Measurements from ENCODE around the gene IL1RAPL1.

IL1RAPL1 gene

DNA sequence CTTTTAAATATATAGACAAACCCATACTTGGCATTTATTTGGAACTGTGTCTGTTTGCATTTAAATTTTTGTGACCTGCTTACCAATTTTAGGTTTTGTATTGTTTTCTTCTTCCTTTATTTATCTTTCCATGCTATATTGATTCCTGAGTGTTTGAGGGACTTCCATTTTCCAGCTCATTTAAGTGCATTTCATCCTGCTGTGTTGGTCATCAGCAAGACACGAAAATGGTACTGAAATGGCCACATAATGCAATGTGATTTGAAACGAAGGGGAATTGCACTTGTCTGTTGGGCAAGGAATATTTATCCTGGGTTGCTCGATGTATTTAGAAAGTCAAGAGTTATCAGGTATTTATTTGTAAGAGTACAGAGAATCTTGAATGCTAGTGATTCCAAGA is 1103.8 kb downstream of the IL1RAPL1 start:
- no peaks in the 10 kb centered on the region for H3K4me1 ChIP-seq (ENCODE audit: insufficient read depth, insufficient read length)
- no peaks in the 10 kb centered on the region for H3K27me3 ChIP-seq (ENCODE audit: insufficient read depth, insufficient read length)
- no peaks in the 10 kb centered on the region for H3K9me3 ChIP-seq (ENCODE audit: insufficient read depth, low read length)
- DNase-seq (ENCODE audit: low read depth, low spot score): no peak
- H3K36me3 ChIP-seq (ENCODE audit: insufficient read depth, insufficient read length, low read length): no peaks in the 10 kb centered on the region
- TF ChIP-seq YY1 (IDR thresholded peaks at IDR 0.05; ENCODE audit: insufficient read depth, insufficient read length): no peak
- no peak for TF ChIP-seq SUZ12 (IDR thresholded peaks at IDR 0.05; ENCODE audit: extremely low read depth, insufficient read depth, insufficient read length)
- no peak for TF ChIP-seq ZNF274 (IDR thresholded peaks at IDR 0.05; ENCODE audit: low read depth, low read length)
- H3K9ac ChIP-seq (ENCODE audit: insufficient read length, low read depth): no peak overlapping the region
- no peak overlapping the region for H3K4me3 ChIP-seq (ENCODE audit: insufficient read length, low read depth)

DNA sequence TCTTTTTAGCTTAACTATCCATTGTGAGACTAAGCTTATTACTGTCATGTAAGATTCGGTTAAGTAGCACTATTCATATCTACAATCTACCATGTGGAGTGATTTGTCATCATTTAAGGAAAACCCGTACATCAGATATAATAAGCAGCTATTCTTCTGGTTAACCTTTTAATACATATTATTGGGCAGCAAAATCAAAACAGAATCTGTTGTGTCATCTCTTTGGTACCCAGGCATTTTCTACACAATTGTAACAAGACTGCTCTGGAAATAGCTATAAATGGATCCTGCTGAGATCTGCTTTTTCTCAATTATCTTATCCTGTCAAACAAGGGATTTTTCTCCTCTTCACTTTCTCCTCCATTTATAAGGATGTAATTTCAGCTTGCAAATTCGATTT is 1106.7 kb downstream of the IL1RAPL1 start:
- H3K36me3 ChIP-seq (ENCODE audit: insufficient read depth, insufficient read length, low read length): no peaks in the 10 kb centered on the region
- TF ChIP-seq ZNF274 (IDR thresholded peaks at IDR 0.05; ENCODE audit: low read depth, low read length) (no peak), YY1 (IDR thresholded peaks at IDR 0.05; ENCODE audit: insufficient read depth, insufficient read length) (no peak), SUZ12 (IDR thresholded peaks at IDR 0.05; ENCODE audit: extremely low read depth, insufficient read depth, insufficient read length) (no peak)
- H3K4me1 ChIP-seq (ENCODE audit: insufficient read depth, insufficient read length): no peaks in the 10 kb centered on the region
- no peaks in the 10 kb centered on the region for H3K9me3 ChIP-seq (ENCODE audit: insufficient read depth, low read length)
- DNase-seq (ENCODE audit: low read depth, low spot score): no peak
- H3K27me3 ChIP-seq (ENCODE audit: insufficient read depth, insufficient read length): no peaks in the 10 kb centered on the region
- H3K4me3 ChIP-seq (ENCODE audit: insufficient read length, low read depth): no peak overlapping the region
- H3K9ac ChIP-seq (ENCODE audit: insufficient read length, low read depth): no peak overlapping the region

DNA sequence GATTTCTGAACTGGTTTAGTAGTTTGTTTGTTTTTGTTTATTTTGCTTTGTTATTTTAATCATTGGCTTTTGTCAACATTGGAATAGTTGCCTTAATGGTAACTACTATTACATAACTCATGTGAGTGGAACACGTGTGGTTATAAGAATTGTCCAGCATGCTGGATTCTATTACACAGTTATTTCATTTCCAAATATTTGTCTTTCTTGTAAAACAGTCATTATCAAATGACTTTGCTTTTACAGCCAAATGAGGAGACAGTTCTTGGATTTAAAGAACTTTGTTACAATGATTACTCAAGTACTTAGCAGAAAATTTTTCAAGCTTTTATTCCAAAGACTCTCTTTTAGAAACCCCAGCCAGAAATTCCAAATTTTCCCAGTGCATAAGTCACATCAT is 1112.0 kb downstream of the IL1RAPL1 start:
- TF ChIP-seq SUZ12 (IDR thresholded peaks at IDR 0.05; ENCODE audit: extremely low read depth, insufficient read depth, insufficient read length) (no peak), YY1 (IDR thresholded peaks at IDR 0.05; ENCODE audit: insufficient read depth, insufficient read length) (no peak), ZNF274 (IDR thresholded peaks at IDR 0.05; ENCODE audit: low read depth, low read length) (no peak)
- H3K4me3 ChIP-seq (ENCODE audit: insufficient read length, low read depth): no peak overlapping the region
- no peaks in the 10 kb centered on the region for H3K27me3 ChIP-seq (ENCODE audit: insufficient read depth, insufficient read length)
- H3K4me1 ChIP-seq (ENCODE audit: insufficient read depth, insufficient read length): no peaks in the 10 kb centered on the region
- DNase-seq (ENCODE audit: low read depth, low spot score): no peak
- no peaks in the 10 kb centered on the region for H3K36me3 ChIP-seq (ENCODE audit: insufficient read depth, insufficient read length, low read length)
- H3K9me3 ChIP-seq (ENCODE audit: insufficient read depth, low read length): no peaks in the 10 kb centered on the region
- no peak overlapping the region for H3K9ac ChIP-seq (ENCODE audit: insufficient read length, low read depth)

DNA sequence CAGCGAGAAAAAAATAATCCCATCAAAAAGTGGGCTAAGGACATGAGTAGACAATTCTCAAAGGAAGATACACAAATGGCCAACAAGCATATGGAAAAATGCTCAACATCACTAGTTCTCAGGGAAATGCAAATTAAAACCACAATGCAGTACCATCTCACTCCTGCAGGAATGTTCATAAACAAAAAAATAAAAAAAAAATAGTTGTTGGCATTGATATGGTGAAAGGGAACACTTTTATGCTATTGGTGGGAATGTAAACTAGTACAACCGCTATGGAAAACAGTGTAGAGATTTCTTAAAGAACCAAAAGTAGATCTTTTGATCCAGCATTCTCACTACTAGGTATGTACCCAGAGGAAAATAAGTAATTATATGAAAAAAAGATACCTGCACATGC is 1119.8 kb downstream of the IL1RAPL1 start:
- TF ChIP-seq SUZ12 (IDR thresholded peaks at IDR 0.05; ENCODE audit: extremely low read depth, insufficient read depth, insufficient read length): no peak
- TF ChIP-seq YY1 (IDR thresholded peaks at IDR 0.05; ENCODE audit: insufficient read depth, insufficient read length): no peak
- no peak for TF ChIP-seq ZNF274 (IDR thresholded peaks at IDR 0.05; ENCODE audit: low read depth, low read length)
- Histone ChIP-seq H3K9me3 (ENCODE audit: insufficient read depth, low read length) (no peaks in the 10 kb centered on the region), H3K36me3 (ENCODE audit: insufficient read depth, insufficient read length, low read length) (no peaks in the 10 kb centered on the region), H3K4me1 (ENCODE audit: insufficient read depth, insufficient read length) (no peaks in the 10 kb centered on the region), H3K4me3 (ENCODE audit: insufficient read length, low read depth) (no peak overlapping the region), H3K27me3 (ENCODE audit: insufficient read depth, insufficient read length) (no peaks in the 10 kb centered on the region), H3K9ac (ENCODE audit: insufficient read length, low read depth) (no peak overlapping the region)
- no peak for DNase-seq (ENCODE audit: low read depth, low spot score)

DNA sequence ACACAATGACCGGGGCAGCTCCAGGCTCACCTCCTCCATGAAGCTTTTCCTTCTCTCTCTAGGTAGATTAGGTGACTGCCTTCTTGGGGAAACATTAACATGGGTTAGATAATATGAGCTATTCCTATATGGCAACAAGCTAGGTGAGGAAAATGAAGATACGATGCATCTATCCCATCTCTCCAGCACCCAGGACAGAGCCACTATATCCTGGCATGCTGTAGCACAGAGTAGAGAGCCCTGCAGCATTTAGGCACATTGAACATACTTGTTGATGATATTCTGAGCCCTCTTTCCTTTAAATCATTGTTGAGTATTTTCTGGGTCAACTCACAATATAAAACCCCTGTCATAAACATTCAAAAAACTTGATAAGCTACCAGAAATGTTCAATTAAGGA is 1133.9 kb downstream of the IL1RAPL1 start:
- no peaks in the 10 kb centered on the region for H3K4me1 ChIP-seq (ENCODE audit: insufficient read depth, insufficient read length)
- H3K27me3 ChIP-seq (ENCODE audit: insufficient read depth, insufficient read length): no peaks in the 10 kb centered on the region
- TF ChIP-seq ZNF274 (IDR thresholded peaks at IDR 0.05; ENCODE audit: low read depth, low read length) (no peak), YY1 (IDR thresholded peaks at IDR 0.05; ENCODE audit: insufficient read depth, insufficient read length) (no peak), SUZ12 (IDR thresholded peaks at IDR 0.05; ENCODE audit: extremely low read depth, insufficient read depth, insufficient read length) (no peak)
- DNase-seq (ENCODE audit: low read depth, low spot score): no peak
- H3K4me3 ChIP-seq (ENCODE audit: insufficient read length, low read depth): no peak overlapping the region
- no peaks in the 10 kb centered on the region for H3K9me3 ChIP-seq (ENCODE audit: insufficient read depth, low read length)
- no peak overlapping the region for H3K9ac ChIP-seq (ENCODE audit: insufficient read length, low read depth)
- H3K36me3 ChIP-seq (ENCODE audit: insufficient read depth, insufficient read length, low read length): no peaks in the 10 kb centered on the region

DNA sequence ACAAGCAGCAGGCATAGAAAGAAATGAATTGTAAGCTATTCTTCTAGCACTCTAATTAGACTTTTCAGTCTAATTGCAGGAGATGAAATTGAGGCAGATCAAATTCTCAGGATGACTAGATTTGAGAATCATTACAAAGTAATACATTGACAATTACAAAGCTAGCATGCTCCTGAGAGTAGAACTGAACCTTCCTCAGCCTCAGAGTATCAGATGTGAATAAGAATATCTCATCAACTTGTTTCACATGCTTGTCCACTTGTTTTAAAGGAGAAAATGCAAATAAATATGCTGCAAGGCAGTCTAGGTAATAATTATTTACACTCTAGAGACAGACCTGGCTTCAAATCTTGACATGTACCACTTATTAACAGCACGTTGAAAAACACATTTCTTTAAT is 1137.1 kb downstream of the IL1RAPL1 start:
- no peak for DNase-seq (ENCODE audit: low read depth, low spot score)
- Histone ChIP-seq H3K27me3 (ENCODE audit: insufficient read depth, insufficient read length) (no peaks in the 10 kb centered on the region), H3K9me3 (ENCODE audit: insufficient read depth, low read length) (no peaks in the 10 kb centered on the region), H3K36me3 (ENCODE audit: insufficient read depth, insufficient read length, low read length) (no peaks in the 10 kb centered on the region), H3K4me3 (ENCODE audit: insufficient read length, low read depth) (no peak overlapping the region), H3K4me1 (ENCODE audit: insufficient read depth, insufficient read length) (no peaks in the 10 kb centered on the region), H3K9ac (ENCODE audit: insufficient read length, low read depth) (no peak overlapping the region)
- TF ChIP-seq YY1 (IDR thresholded peaks at IDR 0.05; ENCODE audit: insufficient read depth, insufficient read length): no peak
- no peak for TF ChIP-seq SUZ12 (IDR thresholded peaks at IDR 0.05; ENCODE audit: extremely low read depth, insufficient read depth, insufficient read length)
- no peak for TF ChIP-seq ZNF274 (IDR thresholded peaks at IDR 0.05; ENCODE audit: low read depth, low read length)

DNA sequence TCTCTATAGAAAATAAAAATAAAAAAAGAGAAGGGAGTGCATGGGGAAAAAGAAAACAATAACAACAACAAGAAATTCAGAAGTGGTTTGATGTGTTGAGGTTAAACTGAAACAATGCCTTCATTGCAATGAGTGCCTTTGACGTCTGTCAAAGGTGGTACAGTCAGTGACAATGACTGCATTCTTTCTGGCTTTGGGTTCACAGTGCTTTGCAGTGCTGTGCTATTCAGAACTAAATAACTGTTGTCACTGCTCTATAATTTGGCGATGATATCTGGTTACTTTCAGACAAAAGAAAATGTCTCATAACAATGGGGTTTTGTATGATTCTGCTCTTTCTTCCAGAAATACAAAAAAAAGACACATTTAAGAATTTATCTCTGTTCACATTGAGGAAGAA is 1139.6 kb downstream of the IL1RAPL1 start:
- Histone ChIP-seq H3K9ac (ENCODE audit: insufficient read length, low read depth) (no peak overlapping the region), H3K36me3 (ENCODE audit: insufficient read depth, insufficient read length, low read length) (no peaks in the 10 kb centered on the region), H3K4me3 (ENCODE audit: insufficient read length, low read depth) (no peak overlapping the region), H3K9me3 (ENCODE audit: insufficient read depth, low read length) (no peaks in the 10 kb centered on the region), H3K27me3 (ENCODE audit: insufficient read depth, insufficient read length) (no peaks in the 10 kb centered on the region), H3K4me1 (ENCODE audit: insufficient read depth, insufficient read length) (no peaks in the 10 kb centered on the region)
- no peak for DNase-seq (ENCODE audit: low read depth, low spot score)
- TF ChIP-seq ZNF274 (IDR thresholded peaks at IDR 0.05; ENCODE audit: low read depth, low read length) (no peak), SUZ12 (IDR thresholded peaks at IDR 0.05; ENCODE audit: extremely low read depth, insufficient read depth, insufficient read length) (no peak), YY1 (IDR thresholded peaks at IDR 0.05; ENCODE audit: insufficient read depth, insufficient read length) (no peak)

DNA sequence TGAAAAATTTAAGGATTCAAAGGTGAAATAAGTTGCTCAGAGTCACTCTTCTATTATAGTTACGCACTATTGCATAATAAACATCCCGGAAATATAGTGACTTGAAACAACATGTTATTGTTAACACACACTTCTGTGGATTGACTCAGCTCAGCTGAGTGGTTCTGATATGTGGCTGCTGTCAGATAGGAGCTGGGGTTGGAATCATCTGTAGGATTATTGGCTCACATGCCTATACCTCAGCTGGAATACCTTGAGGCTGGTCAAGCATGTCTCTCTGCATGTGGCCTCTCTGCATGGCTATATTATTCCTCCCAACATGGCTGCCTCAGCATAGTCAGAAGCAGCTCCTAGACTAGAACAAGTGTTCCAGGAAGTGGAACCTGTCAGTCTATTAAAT is 1141.4 kb downstream of the IL1RAPL1 start:
- no peak overlapping the region for H3K4me3 ChIP-seq (ENCODE audit: insufficient read length, low read depth)
- H3K9ac ChIP-seq (ENCODE audit: insufficient read length, low read depth): no peak overlapping the region
- no peaks in the 10 kb centered on the region for H3K4me1 ChIP-seq (ENCODE audit: insufficient read depth, insufficient read length)
- no peaks in the 10 kb centered on the region for H3K9me3 ChIP-seq (ENCODE audit: insufficient read depth, low read length)
- no peak for TF ChIP-seq SUZ12 (IDR thresholded peaks at IDR 0.05; ENCODE audit: extremely low read depth, insufficient read depth, insufficient read length)
- no peak for TF ChIP-seq ZNF274 (IDR thresholded peaks at IDR 0.05; ENCODE audit: low read depth, low read length)
- TF ChIP-seq YY1 (IDR thresholded peaks at IDR 0.05; ENCODE audit: insufficient read depth, insufficient read length): no peak
- no peaks in the 10 kb centered on the region for H3K36me3 ChIP-seq (ENCODE audit: insufficient read depth, insufficient read length, low read length)
- H3K27me3 ChIP-seq (ENCODE audit: insufficient read depth, insufficient read length): no peaks in the 10 kb centered on the region
- no peak for DNase-seq (ENCODE audit: low read depth, low spot score)

Data from NT2/D1 (cell line).